ENCODE data around the gene CIROP. TPM values are rescaled to one million over a fixed set of nuclear protein-coding genes. Genes with fewer than 3 reads are reported as not detected.
A peak's percentile ranks its signal among the peaks of the same experiment; 100 is the strongest.

The CIROP gene
- total RNA-seq, 1 experiment from 2014 or later = not detected

DNA sequence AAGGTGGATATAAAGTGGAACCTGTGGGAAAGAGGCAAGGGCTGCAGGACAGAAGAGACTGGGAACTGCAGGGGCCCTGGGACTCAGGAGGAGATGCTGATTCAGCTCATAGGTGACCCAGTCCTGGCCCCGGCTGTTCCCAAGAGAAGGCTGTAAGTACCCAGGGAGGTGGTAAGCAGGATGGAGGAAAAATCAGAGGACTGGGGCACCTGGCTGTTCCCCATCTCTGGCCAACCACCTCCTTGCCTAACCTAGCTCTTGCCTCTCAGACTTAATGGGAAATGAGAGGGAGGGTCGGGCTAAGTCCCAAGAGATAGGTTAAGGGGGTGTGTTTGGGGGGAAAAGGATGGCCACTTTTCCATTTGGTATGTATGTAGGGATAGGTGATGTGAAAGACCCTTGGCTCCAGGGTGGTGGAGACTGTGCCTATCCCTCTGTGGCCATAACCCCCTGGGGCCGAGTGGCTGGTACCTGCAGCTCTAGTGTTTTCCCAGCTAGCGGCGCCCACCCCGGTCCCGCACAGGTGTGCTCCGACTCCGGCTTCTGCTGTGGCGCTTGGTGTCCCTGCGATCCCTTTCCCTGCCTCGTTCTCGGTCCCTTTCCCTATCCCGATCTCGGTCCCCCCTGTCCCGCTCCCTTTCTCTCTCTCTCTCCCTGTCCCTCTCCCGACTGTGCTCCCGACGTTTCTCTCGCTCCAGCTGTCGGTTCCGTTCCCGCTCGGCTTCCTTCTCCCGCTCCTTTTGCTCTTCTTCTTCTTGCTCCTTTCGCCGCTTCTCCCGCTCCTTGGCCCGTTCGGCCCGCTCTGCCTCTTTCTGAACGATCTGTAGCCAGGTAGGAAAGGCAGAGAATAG lies 45.9 kb downstream of the CIROP start:
- no peak for DNase-seq
- H3K14ac ChIP-seq (ENCODE audit: insufficient read depth, low read length) = no peak overlapping the region
- H2BK20ac ChIP-seq (ENCODE audit: low read depth, low read length, poor library complexity, severe bottlenecking) = no peak overlapping the region
- Mint-ChIP-seq H3K4me1 (peaks cover 15 to 18% of the 10 kb centered on the region in 2 experiments), H3K36me3 (ENCODE audit: insufficient read depth in 1 of 3, low read depth in 3 of 3) (peaks cover 31 to 62% (median 56%) of the 10 kb centered on the region in 3 experiments), H3K27ac (peak overlapping the region in 2 of 3 experiments; percentile 28 to 81; a peak in 4 of 7 replicates), H3K9me3 (no peaks in the 10 kb centered on the region), H3K27me3 (ENCODE audit: low read depth) (peaks cover 9% of the 10 kb centered on the region), H3K4me3 (no peak overlapping the region; a peak in 1 of 5 replicates)
- H2AK5ac ChIP-seq (ENCODE audit: insufficient read length, low read length) = no peak overlapping the region
- H3K79me2 ChIP-seq (ENCODE audit: insufficient read depth, low read length) = no peaks in the 10 kb centered on the region
- H2AFZ ChIP-seq (ENCODE audit: low read length) = no peak overlapping the region
- no peak overlapping the region for H3K4ac ChIP-seq (ENCODE audit: low read depth, low read length)
- no peaks in the 10 kb centered on the region for H3K9me3 ChIP-seq (ENCODE audit: control insufficient read depth, low read depth, low read length)
- H3T11ph ChIP-seq (ENCODE audit: low read length) = no peak overlapping the region
- H3K23ac ChIP-seq (ENCODE audit: insufficient read length, low read depth, low read length) = no peak overlapping the region
- H3K4me1 ChIP-seq (ENCODE audit: insufficient read depth, low read length) = no peaks in the 10 kb centered on the region; the same call in 1 of the 2 replicates
- H3K4me2 ChIP-seq (ENCODE audit: insufficient read depth, insufficient read length, low read length) = no peak overlapping the region
- no peaks in the 10 kb centered on the region for H3K79me1 ChIP-seq (ENCODE audit: insufficient read depth, low read depth, low read length, poor library complexity, severe bottlenecking)
- no CpG with 5 or more reads among the region's 32 CpGs for WGBS (ENCODE audit: extremely low coverage, insufficient read length, low lambda C conversion rate)
- H2BK12ac ChIP-seq (ENCODE audit: insufficient read length, low read depth, low read length) = no peak overlapping the region
- H3K27ac ChIP-seq (ENCODE audit: insufficient read length, low read depth, low read length) = no peak overlapping the region
- no peak overlapping the region for H2BK5ac ChIP-seq (ENCODE audit: insufficient read length, low read length)
- H3K18ac ChIP-seq (ENCODE audit: insufficient read length, low read depth, low read length) = no peak overlapping the region
- H2BK15ac ChIP-seq (ENCODE audit: low read depth, low read length) = no peak overlapping the region
- H3K27me3 ChIP-seq (ENCODE audit: insufficient read depth, low read length) = no peaks in the 10 kb centered on the region
- no peak overlapping the region for H3K9ac ChIP-seq (ENCODE audit: extremely low read depth, insufficient read length, low read length)
- no peak overlapping the region for H3K56ac ChIP-seq (ENCODE audit: insufficient read length, low read depth, low read length)
- H2BK120ac ChIP-seq (ENCODE audit: low read depth, low read length, poor library complexity, severe bottlenecking) = no peak overlapping the region
- H4K20me1 ChIP-seq (ENCODE audit: control insufficient read depth, insufficient read depth, insufficient read length) = no peaks in the 10 kb centered on the region
- no peak overlapping the region for H4K5ac ChIP-seq (ENCODE audit: insufficient read length, low read depth, low read length)
- H3K23me2 ChIP-seq (ENCODE audit: insufficient read length, low read depth, low read length, poor library complexity, severe bottlenecking) = peaks cover 15% of the 10 kb centered on the region
- TF ChIP-seq, protein P1, sequence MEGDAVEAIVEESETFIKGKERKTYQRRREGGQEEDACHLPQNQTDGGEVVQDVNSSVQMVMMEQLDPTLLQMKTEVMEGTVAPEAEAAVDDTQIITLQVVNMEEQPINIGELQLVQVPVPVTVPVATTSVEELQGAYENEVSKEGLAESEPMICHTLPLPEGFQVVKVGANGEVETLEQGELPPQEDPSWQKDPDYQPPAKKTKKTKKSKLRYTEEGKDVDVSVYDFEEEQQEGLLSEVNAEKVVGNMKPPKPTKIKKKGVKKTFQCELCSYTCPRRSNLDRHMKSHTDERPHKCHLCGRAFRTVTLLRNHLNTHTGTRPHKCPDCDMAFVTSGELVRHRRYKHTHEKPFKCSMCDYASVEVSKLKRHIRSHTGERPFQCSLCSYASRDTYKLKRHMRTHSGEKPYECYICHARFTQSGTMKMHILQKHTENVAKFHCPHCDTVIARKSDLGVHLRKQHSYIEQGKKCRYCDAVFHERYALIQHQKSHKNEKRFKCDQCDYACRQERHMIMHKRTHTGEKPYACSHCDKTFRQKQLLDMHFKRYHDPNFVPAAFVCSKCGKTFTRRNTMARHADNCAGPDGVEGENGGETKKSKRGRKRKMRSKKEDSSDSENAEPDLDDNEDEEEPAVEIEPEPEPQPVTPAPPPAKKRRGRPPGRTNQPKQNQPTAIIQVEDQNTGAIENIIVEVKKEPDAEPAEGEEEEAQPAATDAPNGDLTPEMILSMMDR (conservative IDR thresholded peaks at IDR 0.05) = no peak
- no peak overlapping the region for H4K8ac ChIP-seq (replicated peaks; ENCODE audit: insufficient read length, low read depth, low read length)
- no peak overlapping the region for H4K91ac ChIP-seq (ENCODE audit: insufficient read length, low read depth, low read length)

Measured in H9 (cell line).